GM12864 (cell line): ENCODE measurements around the gene PPM1D.

Experiments used
- DNase-seq: peaks from one replicate; pipeline ENCODE4 v3.0.0-alpha.2; 2011; ENCODE audit warnings: low read depth
- H3K4me3 ChIP-seq: 2 replicates; pipeline ENCODE4 v1.5.1; 2011; ENCODE audit warnings: mild to moderate bottlenecking, low read depth, low read length, control low read depth
- TF ChIP-seq, protein P1 (sequence below): IDR thresholded peaks from 2 replicates; pipeline ENCODE4 v1.5.1; 2011; ENCODE audit warnings: low read depth, mild to moderate bottlenecking, moderate library complexity, low read length, control low read depth, inconsistent platforms; ENCODE audit errors: missing control alignments

PPM1D gene

DNA sequence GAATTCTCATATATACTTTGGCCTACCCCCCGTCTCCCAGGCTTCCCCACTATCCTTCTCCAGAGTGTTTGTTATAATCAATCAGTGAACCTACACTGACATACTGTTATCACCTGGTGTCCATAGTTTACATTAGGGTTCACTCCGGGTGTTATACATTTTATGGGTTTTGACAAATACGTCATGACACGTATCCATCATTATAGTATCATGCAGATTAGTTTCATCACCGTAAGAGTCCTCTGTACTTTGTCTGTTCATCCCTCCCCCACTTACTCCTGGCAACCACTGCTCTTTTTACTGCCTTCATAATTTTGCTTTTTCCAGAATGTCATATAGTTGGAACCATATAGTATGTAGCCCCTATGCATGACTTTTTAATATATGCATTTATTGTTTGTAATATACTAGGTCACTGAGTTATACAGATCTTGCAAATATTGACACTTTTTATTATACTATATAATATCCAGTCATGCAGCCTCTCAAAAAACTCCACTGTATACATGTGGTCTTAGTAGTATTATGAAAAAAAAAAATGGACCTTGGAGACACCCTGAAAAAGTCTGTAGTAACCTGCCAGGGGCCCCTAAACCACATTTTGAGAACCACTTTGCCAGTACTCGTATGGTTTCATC is 28.4 kb downstream of the PPM1D start:
- TF ChIP-seq, protein P1, sequence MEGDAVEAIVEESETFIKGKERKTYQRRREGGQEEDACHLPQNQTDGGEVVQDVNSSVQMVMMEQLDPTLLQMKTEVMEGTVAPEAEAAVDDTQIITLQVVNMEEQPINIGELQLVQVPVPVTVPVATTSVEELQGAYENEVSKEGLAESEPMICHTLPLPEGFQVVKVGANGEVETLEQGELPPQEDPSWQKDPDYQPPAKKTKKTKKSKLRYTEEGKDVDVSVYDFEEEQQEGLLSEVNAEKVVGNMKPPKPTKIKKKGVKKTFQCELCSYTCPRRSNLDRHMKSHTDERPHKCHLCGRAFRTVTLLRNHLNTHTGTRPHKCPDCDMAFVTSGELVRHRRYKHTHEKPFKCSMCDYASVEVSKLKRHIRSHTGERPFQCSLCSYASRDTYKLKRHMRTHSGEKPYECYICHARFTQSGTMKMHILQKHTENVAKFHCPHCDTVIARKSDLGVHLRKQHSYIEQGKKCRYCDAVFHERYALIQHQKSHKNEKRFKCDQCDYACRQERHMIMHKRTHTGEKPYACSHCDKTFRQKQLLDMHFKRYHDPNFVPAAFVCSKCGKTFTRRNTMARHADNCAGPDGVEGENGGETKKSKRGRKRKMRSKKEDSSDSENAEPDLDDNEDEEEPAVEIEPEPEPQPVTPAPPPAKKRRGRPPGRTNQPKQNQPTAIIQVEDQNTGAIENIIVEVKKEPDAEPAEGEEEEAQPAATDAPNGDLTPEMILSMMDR, result no peak
- no peak overlapping the region for H3K4me3 ChIP-seq
- no peak for DNase-seq

DNA sequence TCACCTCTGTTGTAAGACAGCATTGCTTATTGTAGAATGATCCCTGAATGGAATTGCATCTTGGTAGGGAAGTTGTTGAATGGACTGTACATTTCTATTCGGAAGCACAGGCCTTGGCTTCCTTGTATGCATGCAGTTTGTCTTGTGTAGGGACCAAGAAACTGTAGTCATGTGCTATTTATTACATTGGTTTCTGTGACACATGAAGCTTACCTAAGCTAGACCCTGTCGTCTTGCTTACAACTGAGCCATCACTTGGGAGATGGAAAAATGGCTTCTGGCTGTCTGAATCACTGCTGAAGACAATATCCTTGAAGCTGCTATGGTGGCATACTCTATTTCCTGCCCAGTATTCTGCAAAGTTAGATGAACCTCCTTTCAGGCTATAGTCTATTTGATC is 29.1 kb downstream of the PPM1D start:
- DNase-seq, result no peak
- no peak overlapping the region for H3K4me3 ChIP-seq
- TF ChIP-seq, protein P1, result no peak

DNA sequence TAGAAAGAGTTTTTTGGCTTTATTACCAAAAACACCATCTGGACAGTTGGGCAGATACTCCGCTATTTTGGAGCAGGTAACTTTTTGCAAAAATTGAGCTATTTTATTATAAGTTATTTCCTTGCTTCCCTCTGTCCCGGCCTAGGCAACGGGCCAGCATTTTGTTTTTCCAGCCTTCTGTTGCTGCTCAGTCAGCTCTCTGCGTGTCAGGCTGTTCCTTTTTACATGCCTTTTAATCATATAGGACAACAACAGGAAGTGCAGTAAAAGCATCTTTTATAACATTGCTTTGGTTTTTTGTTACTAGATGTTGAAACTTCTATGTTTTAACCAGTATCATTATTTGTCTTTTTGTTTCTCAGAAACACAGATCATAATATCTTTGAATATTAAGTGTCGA is 30.4 kb downstream of the PPM1D start:
- no peak for DNase-seq
- TF ChIP-seq, protein P1, result no peak
- H3K4me3 ChIP-seq, result no peak overlapping the region

DNA sequence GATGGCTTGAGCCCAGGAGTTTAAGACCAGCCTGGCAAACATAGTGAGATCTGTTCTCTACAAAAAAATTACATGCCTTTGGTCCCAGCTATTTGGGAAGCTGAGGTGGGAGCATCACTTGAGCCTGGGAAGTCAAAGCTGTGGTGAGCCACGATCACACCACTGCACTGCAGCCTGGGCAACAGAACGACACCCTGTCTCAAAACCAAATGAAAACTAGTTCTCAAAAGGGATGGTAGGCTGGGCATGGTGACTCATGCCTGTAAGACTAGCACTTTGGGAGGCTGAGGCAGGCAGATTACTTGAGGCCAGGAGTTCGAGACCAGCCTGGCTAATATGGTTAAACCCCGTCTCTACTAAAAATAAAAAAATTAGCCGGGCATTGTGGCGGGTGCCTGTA is 31.1 kb downstream of the PPM1D start:
- no peak overlapping the region for H3K4me3 ChIP-seq
- TF ChIP-seq, protein P1, result no peak
- DNase-seq, result no peak

DNA sequence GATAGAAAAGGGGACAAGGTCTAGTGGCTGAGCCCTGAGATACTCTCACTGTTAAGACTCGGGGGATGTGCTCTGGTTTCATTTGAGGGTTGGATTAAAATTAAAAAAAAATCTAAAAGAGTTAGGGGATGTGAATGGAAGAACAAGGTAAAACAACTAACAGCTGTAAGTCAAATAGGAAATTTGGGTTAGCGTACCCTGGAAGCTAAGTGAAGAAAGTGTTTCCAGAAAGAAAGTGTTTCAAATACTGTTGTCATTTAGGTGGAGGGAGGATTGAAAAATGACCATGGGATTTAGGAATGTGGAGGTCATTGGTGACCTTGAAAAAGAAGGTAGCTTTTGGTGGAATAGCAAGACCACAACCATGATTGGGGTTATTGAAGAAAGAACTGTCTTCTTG is 37.7 kb downstream of the PPM1D start:
- DNase-seq, result no peak
- no peak overlapping the region for H3K4me3 ChIP-seq
- TF ChIP-seq, protein P1, result no peak

DNA sequence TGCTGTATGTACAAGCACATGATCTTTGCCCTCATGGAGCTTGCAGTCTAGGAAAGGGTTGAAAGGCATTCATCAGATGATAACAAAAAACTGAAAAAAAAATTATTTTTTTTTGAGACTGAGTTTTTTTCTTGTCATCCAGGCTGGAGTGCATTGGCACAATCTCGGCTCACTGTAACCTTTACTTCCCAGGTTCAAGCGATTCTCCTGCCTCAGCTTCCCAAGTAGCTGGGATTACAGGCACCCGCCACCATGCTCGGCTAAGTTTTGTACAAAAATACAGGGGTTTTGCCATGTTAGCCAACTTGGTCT is 39.0 kb downstream of the PPM1D start:
- no peak overlapping the region for H3K4me3 ChIP-seq
- no peak for DNase-seq
- TF ChIP-seq, protein P1, result no peak

DNA sequence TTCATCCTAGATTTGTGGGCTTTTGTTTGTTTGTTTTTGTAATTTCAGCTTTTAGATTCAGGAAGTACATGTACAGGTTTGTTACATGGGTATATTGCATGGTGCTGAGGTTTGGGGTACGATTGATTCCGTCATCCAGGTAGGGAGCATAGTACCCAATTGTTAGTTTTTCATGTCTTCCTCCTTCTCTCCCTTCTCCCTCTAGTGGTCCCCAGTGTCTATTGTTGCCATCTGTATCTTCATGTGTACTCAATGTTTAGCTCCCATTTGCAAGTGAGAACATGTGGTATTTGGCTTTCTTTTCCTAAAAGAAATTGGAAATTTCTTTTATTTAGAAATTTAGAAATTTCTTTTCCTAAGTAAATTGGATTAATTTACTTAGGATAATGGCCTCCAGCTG is 40.5 kb downstream of the PPM1D start:
- TF ChIP-seq, protein P1, result peak; percentile 41
- H3K4me3 ChIP-seq, result no peak overlapping the region
- no peak for DNase-seq
